H9 (cell line): Measurements from ENCODE around the gene OR51V1. TPM values are rescaled to one million over a fixed set of nuclear protein-coding genes. Genes with fewer than 3 reads are reported as not detected.

Source experiments
- DNase-seq: peaks from one replicate; pipeline ENCODE4 v3.0.0-alpha.2; 2017
- H2AFZ ChIP-seq: one replicate; pipeline ENCODE4 v1.6.1; 2013; ENCODE audit warnings: mild to moderate bottlenecking, low read length, control low read depth, moderate library complexity
- H2AK5ac ChIP-seq: 2 replicates; pipeline ENCODE4 v1.6.1; 2013; ENCODE audit warnings: low read length, control low read depth, mixed read lengths; ENCODE audit not compliant: insufficient read length
- H2BK120ac ChIP-seq: one replicate; pipeline ENCODE4 v1.6.1; 2013; ENCODE audit warnings: low read depth, mild to moderate bottlenecking, low read length, control low read depth, inconsistent platforms; ENCODE audit not compliant: poor library complexity, severe bottlenecking
- H2BK12ac ChIP-seq: 2 replicates; pipeline ENCODE4 v1.6.1; 2013; ENCODE audit warnings: low read length, control low read depth, mixed read lengths, low read depth; ENCODE audit not compliant: insufficient read length
- H2BK15ac ChIP-seq: 2 replicates; pipeline ENCODE4 v1.6.1; 2013; ENCODE audit warnings: low read depth, low read length, control low read depth
- H2BK20ac ChIP-seq: one replicate; pipeline ENCODE4 v1.6.1; 2013; ENCODE audit warnings: low read depth, mild to moderate bottlenecking, low read length, control low read depth, inconsistent platforms; ENCODE audit not compliant: poor library complexity, severe bottlenecking
- H2BK5ac ChIP-seq: 2 replicates; pipeline ENCODE4 v1.6.1; 2013; ENCODE audit warnings: low read length, control low read depth, mixed read lengths; ENCODE audit not compliant: insufficient read length
- H3K14ac ChIP-seq: 2 replicates; pipeline ENCODE4 v1.6.1; 2013; ENCODE audit warnings: low read length, control low read depth; ENCODE audit not compliant: insufficient read depth
- H3K18ac ChIP-seq: 2 replicates; pipeline ENCODE4 v1.6.1; 2013; ENCODE audit warnings: low read depth, mild to moderate bottlenecking, mixed read lengths, low read length, control low read depth; ENCODE audit not compliant: insufficient read length
- H3K23ac ChIP-seq: 2 replicates; pipeline ENCODE4 v1.6.1; 2013; ENCODE audit warnings: low read length, control low read depth, mixed read lengths, low read depth; ENCODE audit not compliant: insufficient read length
- H3K23me2 ChIP-seq: 2 replicates; pipeline ENCODE4 v1.6.1; 2013; ENCODE audit warnings: low read depth, mild to moderate bottlenecking, mixed read lengths, low read length, control low read depth; ENCODE audit not compliant: insufficient read length, poor library complexity, severe bottlenecking
- H3K27ac ChIP-seq: 2 replicates; pipeline ENCODE4 v1.5.1; 2013; ENCODE audit warnings: low read length, control low read depth, mixed read lengths, low read depth; ENCODE audit not compliant: insufficient read length
- H3K27me3 ChIP-seq: 2 replicates; pipeline ENCODE4 v1.6.1; 2013; ENCODE audit warnings: low read length, control low read depth, inconsistent platforms; ENCODE audit not compliant: insufficient read depth
- H3K4ac ChIP-seq: 2 replicates; pipeline ENCODE4 v1.6.1; 2013; ENCODE audit warnings: low read depth, mild to moderate bottlenecking, control low read depth, inconsistent platforms, low read length, moderate library complexity
- H3K4me1 ChIP-seq: 2 replicates; pipeline ENCODE4 v1.6.1; 2013; ENCODE audit warnings: low read length, control low read depth, inconsistent platforms; ENCODE audit not compliant: insufficient read depth
- H3K4me2 ChIP-seq: 2 replicates; pipeline ENCODE4 v1.6.1; 2013; ENCODE audit warnings: low read length, control low read depth, mixed read lengths; ENCODE audit not compliant: insufficient read length, insufficient read depth
- H3K56ac ChIP-seq: 2 replicates; pipeline ENCODE4 v1.6.1; 2013; ENCODE audit warnings: low read depth, mild to moderate bottlenecking, mixed read lengths, low read length, control low read depth; ENCODE audit not compliant: insufficient read length
- H3K79me1 ChIP-seq: 2 replicates; pipeline ENCODE4 v1.6.1; 2013; ENCODE audit warnings: low read depth, mild to moderate bottlenecking, moderate library complexity, low read length, control low read depth, inconsistent platforms; ENCODE audit not compliant: insufficient read depth, poor library complexity, severe bottlenecking
- H3K79me2 ChIP-seq: 2 replicates; pipeline ENCODE4 v1.6.1; 2013; ENCODE audit warnings: low read length, control low read depth, inconsistent platforms; ENCODE audit not compliant: insufficient read depth
- H3K9ac ChIP-seq: 2 replicates; pipeline ENCODE4 v1.6.1; 2013; ENCODE audit warnings: low read length, control low read depth, mixed read lengths; ENCODE audit not compliant: insufficient read length; ENCODE audit errors: extremely low read depth
- H3K9me3 ChIP-seq: one replicate; pipeline ENCODE4 v1.6.1; 2013; ENCODE audit warnings: low read depth, low read length, inconsistent platforms; ENCODE audit not compliant: control insufficient read depth
- H3T11ph ChIP-seq: one replicate; pipeline ENCODE4 v1.6.1; 2013; ENCODE audit warnings: mild to moderate bottlenecking, low read length, control low read depth, inconsistent platforms
- H4K20me1 ChIP-seq: one replicate; pipeline ENCODE4 v1.6.1; 2013; ENCODE audit not compliant: control insufficient read depth, insufficient read length, insufficient read depth
- H4K5ac ChIP-seq: 2 replicates; pipeline ENCODE4 v1.6.1; 2013; ENCODE audit warnings: low read depth, mild to moderate bottlenecking, mixed read lengths, low read length, control low read depth; ENCODE audit not compliant: insufficient read length
- H4K8ac ChIP-seq: replicated peaks from 2 replicates; pipeline ENCODE4 v1.6.1; 2013; ENCODE audit warnings: low read length, control low read depth, mixed read lengths, low read depth; ENCODE audit not compliant: insufficient read length
- H4K91ac ChIP-seq: 2 replicates; pipeline ENCODE4 v1.6.1; 2013; ENCODE audit warnings: low read depth, mild to moderate bottlenecking, moderate library complexity, mixed read lengths, low read length, control low read depth; ENCODE audit not compliant: insufficient read length
- H3K27ac Mint-ChIP-seq, 3 experiments: 2 replicates in 2 of 3; 3 replicates in 1 of 3; pipeline ENCODE4 v1.8.0; 2020 to 2021; ENCODE audit warnings: mixed read lengths in 3 of 3, mild to moderate bottlenecking in 1 of 3, moderate library complexity in 1 of 3
- H3K27me3 Mint-ChIP-seq: 2 replicates; pipeline ENCODE4 v1.8.0; 2021; ENCODE audit warnings: low read depth, mild to moderate bottlenecking, moderate library complexity, mixed read lengths
- H3K36me3 Mint-ChIP-seq, 3 experiments: 2 replicates in 2 of 3; 3 replicates in 1 of 3; pipeline ENCODE4 v1.8.0; 2020 to 2021; ENCODE audit warnings: low read depth in 3 of 3, mixed read lengths in 3 of 3; ENCODE audit not compliant: insufficient read depth in 1 of 3
- H3K4me1 Mint-ChIP-seq, 2 experiments: 2 replicates each; pipeline ENCODE4 v1.8.0; 2020; ENCODE audit warnings: mixed read lengths in 2 of 2
- H3K4me3 Mint-ChIP-seq, 2 experiments: 2 replicates in 1 of 2; 3 replicates in 1 of 2; pipeline ENCODE4 v1.8.0; 2020 to 2021; ENCODE audit warnings: mild to moderate bottlenecking in 2 of 2, mixed read lengths in 2 of 2, moderate library complexity in 1 of 2
- H3K9me3 Mint-ChIP-seq, 2 experiments: 2 replicates in 1 of 2; 3 replicates in 1 of 2; pipeline ENCODE4 v1.8.0; 2020; ENCODE audit warnings: mild to moderate bottlenecking in 2 of 2, mixed read lengths in 2 of 2, moderate library complexity in 1 of 2
- WGBS: extraction: QIAGEN DNeasy Blood & Tissue Kit; methylation state at CpG from one replicate; pipeline ENCODE4 v1.1.7; 2013; ENCODE audit warnings: missing lambda C conversion rate, low lambda C conversion rate, mixed read lengths; ENCODE audit not compliant: insufficient read length; ENCODE audit errors: extremely low coverage; 5-methylcytosine and 5-hydroxymethylcytosine counted together
- total RNA-seq: library from RNA; stranded (reverse); gene quantifications from 2 replicates; pipeline ENCODE4 v1.2.1, GENCODE V29; 2021
- TF ChIP-seq, protein P1 (sequence below): fragments of 200-600 bp; sonication (generic); conservative IDR thresholded peaks from 3 replicates; pipeline ENCODE4 v1.8.0; 2021; ENCODE audit warnings: antibody characterized with exemption, mild to moderate bottlenecking

Gene OR51V1
- total RNA-seq, 1 experiment from 2014 or later = not detected

DNA sequence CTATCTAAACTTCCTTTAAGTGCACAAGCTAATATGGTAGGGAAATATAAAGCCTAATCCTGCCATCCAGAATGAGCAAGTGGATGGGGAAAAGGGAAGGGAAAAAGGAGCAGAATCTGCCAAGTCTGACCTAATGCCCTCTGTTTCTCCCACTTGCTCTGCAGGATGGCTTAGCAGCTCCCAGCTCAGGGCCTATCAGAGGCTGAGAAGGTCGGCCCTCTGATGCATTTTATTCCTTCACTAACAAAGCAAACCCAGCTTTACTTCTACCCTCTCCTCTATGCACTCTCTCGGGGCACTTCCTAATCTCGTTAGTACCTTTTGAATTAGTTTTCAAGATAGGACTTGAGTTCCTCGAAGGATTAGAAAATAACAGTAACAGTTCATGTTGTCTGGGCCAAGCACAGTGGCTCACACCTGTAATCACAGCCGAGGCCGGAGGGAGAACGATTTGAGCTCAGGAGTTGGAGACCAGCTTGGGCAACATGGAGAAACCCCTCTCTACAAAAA lies 9.9 kb upstream of the OR51V1 start:
- H2AFZ ChIP-seq = no peak overlapping the region
- no CpG with 5 or more reads among the region's 7 CpGs for WGBS
- H2BK15ac ChIP-seq = no peak overlapping the region
- no peak overlapping the region for H3K9ac ChIP-seq
- no peaks in the 10 kb centered on the region for H4K20me1 ChIP-seq
- TF ChIP-seq, protein P1, sequence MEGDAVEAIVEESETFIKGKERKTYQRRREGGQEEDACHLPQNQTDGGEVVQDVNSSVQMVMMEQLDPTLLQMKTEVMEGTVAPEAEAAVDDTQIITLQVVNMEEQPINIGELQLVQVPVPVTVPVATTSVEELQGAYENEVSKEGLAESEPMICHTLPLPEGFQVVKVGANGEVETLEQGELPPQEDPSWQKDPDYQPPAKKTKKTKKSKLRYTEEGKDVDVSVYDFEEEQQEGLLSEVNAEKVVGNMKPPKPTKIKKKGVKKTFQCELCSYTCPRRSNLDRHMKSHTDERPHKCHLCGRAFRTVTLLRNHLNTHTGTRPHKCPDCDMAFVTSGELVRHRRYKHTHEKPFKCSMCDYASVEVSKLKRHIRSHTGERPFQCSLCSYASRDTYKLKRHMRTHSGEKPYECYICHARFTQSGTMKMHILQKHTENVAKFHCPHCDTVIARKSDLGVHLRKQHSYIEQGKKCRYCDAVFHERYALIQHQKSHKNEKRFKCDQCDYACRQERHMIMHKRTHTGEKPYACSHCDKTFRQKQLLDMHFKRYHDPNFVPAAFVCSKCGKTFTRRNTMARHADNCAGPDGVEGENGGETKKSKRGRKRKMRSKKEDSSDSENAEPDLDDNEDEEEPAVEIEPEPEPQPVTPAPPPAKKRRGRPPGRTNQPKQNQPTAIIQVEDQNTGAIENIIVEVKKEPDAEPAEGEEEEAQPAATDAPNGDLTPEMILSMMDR = no peak
- H4K5ac ChIP-seq = no peak overlapping the region
- no peak overlapping the region for H3K14ac ChIP-seq
- no peaks in the 10 kb centered on the region for H3K23me2 ChIP-seq
- no peak for DNase-seq
- H3K56ac ChIP-seq = no peak overlapping the region
- no peak overlapping the region for H3K18ac ChIP-seq
- H3K27ac ChIP-seq = no peak overlapping the region
- Mint-ChIP-seq H3K4me1 (peaks cover 2 to 7% of the 10 kb centered on the region in 2 experiments; a peak in 3 of 4 replicates), H3K9me3 (peaks cover 0 to 4% of the 10 kb centered on the region in 2 experiments; a peak in 1 of 5 replicates), H3K4me3 (no peak overlapping the region), H3K27me3 (no peaks in the 10 kb centered on the region), H3K27ac (peak overlapping the region in 1 of 3 experiments; percentile 7; a peak in 2 of 7 replicates), H3K36me3 (no peaks in the 10 kb centered on the region)
- no peak overlapping the region for H4K8ac ChIP-seq
- no peak overlapping the region for H2BK20ac ChIP-seq
- H3K4ac ChIP-seq = no peak overlapping the region
- no peak overlapping the region for H2AK5ac ChIP-seq
- no peaks in the 10 kb centered on the region for H3K4me1 ChIP-seq
- no peaks in the 10 kb centered on the region for H3K79me1 ChIP-seq
- H4K91ac ChIP-seq = no peak overlapping the region
- H3K23ac ChIP-seq = no peak overlapping the region
- no peak overlapping the region for H2BK120ac ChIP-seq
- H3K4me2 ChIP-seq = no peak overlapping the region
- no peak overlapping the region for H2BK12ac ChIP-seq
- no peaks in the 10 kb centered on the region for H3K79me2 ChIP-seq
- H3K27me3 ChIP-seq = no peaks in the 10 kb centered on the region
- H3K9me3 ChIP-seq = no peaks in the 10 kb centered on the region
- H2BK5ac ChIP-seq = no peak overlapping the region
- H3T11ph ChIP-seq = no peak overlapping the region
